ENCODE data around the gene MRFAP1. TPM values are rescaled to one million over a fixed set of nuclear protein-coding genes. Genes with fewer than 3 reads are reported as not detected.
"Not testable (repeated sequence)": the region's sequence is repeated elsewhere in the genome, so short reads cannot be mapped to it uniquely, and the experiment has no call there.

Gene MRFAP1
- total and polyA plus RNA-seq, 5 experiments from 2014 or later = 141 to 186 (median 153) TPM

DNA sequence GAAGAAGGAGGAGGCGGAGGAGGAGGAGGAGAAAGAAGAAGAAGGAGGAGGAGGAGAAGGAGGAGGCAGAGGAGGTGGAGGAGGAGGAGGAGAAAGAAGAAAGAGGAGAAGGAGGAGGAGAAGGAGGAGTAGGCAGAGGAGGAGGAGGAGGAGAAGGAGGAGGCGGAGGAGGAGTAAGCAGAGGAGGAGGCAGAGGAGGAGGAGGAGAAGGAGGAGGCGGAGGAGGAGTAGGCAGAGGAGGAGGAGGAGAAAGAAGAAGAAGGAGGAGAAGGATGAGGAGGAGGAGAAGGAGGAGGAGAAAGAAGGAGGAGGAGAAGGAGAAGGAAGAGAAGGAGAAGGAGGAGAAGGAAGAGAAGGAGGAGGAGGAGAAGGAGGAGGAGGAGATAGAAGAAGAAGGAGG is 19.9 kb downstream of the MRFAP1 start:
- H3K27me3 Mint-ChIP-seq = peaks cover 0 to 38% (median 5%) of the 10 kb centered on the region in 5 donors
- POLR2A ChIA-PET = interaction anchor here (5.4 kb wide), 1 partner anchor 17 kb away, joined by 76 read pairs; the partner anchor contains the start of gene MRFAP1
- peak overlapping the region in 1 of 10 donors; percentile 71 for H3K27ac Mint-ChIP-seq
- no peaks in the 10 kb centered on the region for H3K9me3 Mint-ChIP-seq
- no peak for DNase-seq
- H3K4me1 Mint-ChIP-seq = peaks cover 1 to 16% (median 15%) of the 10 kb centered on the region in 4 donors
- peak overlapping the region in 1 of 10 donors; percentile 62 for H3K4me3 Mint-ChIP-seq
- H3K36me3 Mint-ChIP-seq = no peaks in the 10 kb centered on the region
- ATAC-seq = no peak

DNA sequence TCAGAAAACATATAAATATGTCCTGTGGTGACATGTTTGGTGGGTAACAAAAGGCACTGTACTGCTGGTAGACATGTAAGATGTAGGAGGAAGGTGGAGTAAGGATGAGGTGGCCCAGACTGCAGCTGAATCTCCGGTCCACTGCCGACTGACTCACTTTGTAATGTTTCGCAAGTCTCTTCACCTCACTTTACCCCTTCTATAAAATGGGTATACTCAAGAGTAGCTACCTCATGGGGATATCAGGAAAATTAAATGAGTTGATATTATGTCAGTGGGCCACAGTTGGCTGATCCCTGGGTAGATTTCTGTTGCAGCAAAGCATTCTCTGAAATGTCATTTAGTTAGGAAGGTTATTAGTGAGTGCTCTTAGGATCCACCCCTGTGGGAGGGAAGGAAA is 22.1 kb downstream of the MRFAP1 start:
- ATAC-seq = no peak
- Mint-ChIP-seq H3K27me3 (peaks cover 0 to 38% (median 5%) of the 10 kb centered on the region in 5 donors), H3K36me3 (peaks cover 0 to under 1% (median 0%) of the 10 kb centered on the region in 3 donors), H3K4me1 (peaks cover 1 to 16% (median 15%) of the 10 kb centered on the region in 4 donors), H3K4me3 (peak overlapping the region in 2 of 10 donors; percentile 45 to 57), H3K27ac (no peak overlapping the region), H3K9me3 (no peaks in the 10 kb centered on the region)
- DNase-seq = no peak
- POLR2A ChIA-PET = interaction anchor here (0.6 to 4.5 kb wide), 4 partner anchors 9 to 54 kb away, joined by 3 to 38 read pairs (median 14); partner anchors contain the start of genes BLOC1S4 and MRFAP1

DNA sequence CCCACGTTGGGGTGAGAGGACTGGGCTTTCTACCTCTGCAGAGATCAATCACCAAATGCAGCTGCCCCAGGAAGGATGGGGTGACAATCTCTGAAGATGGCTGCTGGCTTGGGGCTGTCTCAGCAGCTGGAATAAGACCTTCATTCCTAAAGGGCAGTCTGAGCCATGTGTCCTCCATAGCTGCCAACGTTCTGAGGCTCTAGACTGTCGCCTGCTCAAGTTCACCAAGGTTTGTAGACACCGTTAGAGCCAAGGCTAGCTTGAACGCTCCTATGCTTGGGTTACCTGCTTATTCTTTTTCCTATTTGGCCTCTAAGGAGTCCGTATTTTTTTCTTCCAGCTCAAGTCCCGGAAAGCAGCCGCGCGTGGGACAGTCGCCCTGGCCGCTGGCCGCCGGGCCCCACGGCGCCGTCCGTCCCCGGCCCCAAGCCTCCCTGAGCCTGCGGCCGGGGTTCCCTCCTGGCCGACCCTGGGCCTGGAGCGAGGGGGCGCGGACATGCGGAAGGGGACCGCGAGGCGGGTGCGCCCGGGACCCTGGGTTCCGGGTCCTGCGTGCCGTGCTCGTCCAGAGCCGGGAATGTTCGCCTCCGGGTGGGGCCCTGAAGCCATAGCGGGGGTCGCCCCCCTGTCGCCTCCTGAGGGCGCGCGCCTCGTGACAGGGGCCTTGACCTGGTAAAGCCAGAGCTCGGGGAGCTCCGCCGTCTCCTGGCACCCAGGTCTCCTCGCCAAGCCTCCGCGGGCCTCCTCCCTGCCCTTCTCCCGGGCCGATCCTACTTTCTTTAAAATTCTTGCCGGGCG is 23.3 kb downstream of the MRFAP1 start:
- H3K27ac Mint-ChIP-seq = peak overlapping the region in 1 of 10 donors; percentile 36
- H3K36me3 Mint-ChIP-seq = peaks cover 0 to 5% (median 0%) of the 10 kb centered on the region in 3 donors
- peaks cover 1 to 13% (median 9%) of the 10 kb centered on the region in 4 donors for H3K4me1 Mint-ChIP-seq
- ATAC-seq (peak; percentile 36 to 43), DNase-seq (no peak)
- H3K27me3 Mint-ChIP-seq = peaks cover 0 to 35% (median 5%) of the 10 kb centered on the region in 5 donors
- POLR2A ChIA-PET = interaction anchor here (0.6 to 4.5 kb wide), 8 partner anchors 10 to 246 kb away, joined by 3 to 38 read pairs (median 4); partner anchors contain the start of genes BLOC1S4, MAN2B2, MRFAP1 and MRFAP1L1
- H3K4me3 Mint-ChIP-seq = peak overlapping the region in 8 of 10 donors; percentile 12 to 57 (median 50)
- no peaks in the 10 kb centered on the region for H3K9me3 Mint-ChIP-seq

DNA sequence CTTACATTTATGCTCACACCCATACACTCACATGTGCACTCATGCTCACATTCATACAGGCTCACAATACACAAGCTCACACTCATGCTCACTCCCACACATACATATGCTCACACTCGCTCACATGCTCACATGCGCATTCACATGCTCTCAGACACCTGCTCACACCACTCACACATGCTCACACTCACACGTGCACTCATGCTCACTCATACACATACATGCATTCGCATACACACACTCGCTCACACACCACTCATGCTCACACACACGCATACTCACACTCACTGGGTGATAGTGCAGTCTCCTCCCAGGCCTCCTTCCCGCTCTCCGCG is 24.8 kb downstream of the MRFAP1 start:
- no peak for DNase-seq
- Mint-ChIP-seq H3K36me3 (peaks cover 0 to 10% (median 2%) of the 10 kb centered on the region in 3 donors), H3K27me3 (peaks cover 0 to 31% (median 4%) of the 10 kb centered on the region in 5 donors), H3K27ac (no peak overlapping the region), H3K4me1 (peaks cover 0 to 5% (median 1%) of the 10 kb centered on the region in 4 donors), H3K4me3 (no peak overlapping the region), H3K9me3 (no peaks in the 10 kb centered on the region)
- POLR2A ChIA-PET = interaction anchor here (0.6 to 0.7 kb wide), 2 partner anchors 25 to 365 kb away, joined by 3 to 5 read pairs; no protein-coding TSS in a partner anchor
- no peak for ATAC-seq

GRCh38 chr4:6668391-6668790 is 27.9 kb downstream of the MRFAP1 start:
- H3K4me1 Mint-ChIP-seq = peaks cover 5 to 11% (median 7%) of the 10 kb centered on the region in 4 donors
- no peak overlapping the region for H3K27ac Mint-ChIP-seq
- no peaks in the 10 kb centered on the region for H3K9me3 Mint-ChIP-seq
- no peak for ATAC-seq
- no peak overlapping the region for H3K4me3 Mint-ChIP-seq
- H3K36me3 Mint-ChIP-seq = peaks cover 0 to 14% (median 2%) of the 10 kb centered on the region in 3 donors
- no peak for DNase-seq
- H3K27me3 Mint-ChIP-seq = peaks cover 0 to 8% (median 0%) of the 10 kb centered on the region in 5 donors
- POLR2A ChIA-PET = no interaction called here

DNA sequence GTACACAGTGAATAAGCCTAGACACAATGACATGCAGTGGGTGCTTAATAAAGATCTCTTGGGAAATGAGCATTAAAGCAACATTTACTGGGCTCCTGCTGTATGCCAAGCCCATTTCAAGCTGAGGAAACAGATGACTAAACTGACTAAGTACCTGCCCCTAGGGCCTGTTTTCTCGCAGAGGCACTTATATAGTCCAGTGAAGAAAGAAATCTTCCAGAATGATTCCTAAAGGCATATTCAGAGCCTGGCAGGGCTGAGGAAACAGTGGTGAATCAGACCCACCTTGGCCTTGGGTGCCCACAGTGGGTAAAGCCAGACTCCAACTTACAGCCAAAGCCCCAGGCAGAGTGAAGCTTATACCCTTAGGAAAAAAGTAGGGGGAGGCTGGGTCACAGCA is 31.2 kb downstream of the MRFAP1 start:
- peaks cover 7 to 33% (median 12%) of the 10 kb centered on the region in 3 donors for H3K36me3 Mint-ChIP-seq
- no peak for ATAC-seq
- H3K4me1 Mint-ChIP-seq = peaks cover 27 to 38% (median 33%) of the 10 kb centered on the region in 4 donors
- DNase-seq = no peak
- H3K27me3 Mint-ChIP-seq = peaks cover 0 to 6% (median 0%) of the 10 kb centered on the region in 5 donors
- POLR2A ChIA-PET = interaction anchor here (2.0 to 15.2 kb wide), 7 partner anchors 12 to 97 kb away, joined by 6 to 521 read pairs (median 27); partner anchors contain the start of genes BLOC1S4, MAN2B2, MRFAP1 and MRFAP1L1
- peak overlapping the region in 2 of 10 donors; percentile 18 to 50 for H3K4me3 Mint-ChIP-seq
- H3K9me3 Mint-ChIP-seq = no peaks in the 10 kb centered on the region
- peak overlapping the region in 3 of 10 donors; percentile 25 to 37 (median 36) for H3K27ac Mint-ChIP-seq

DNA sequence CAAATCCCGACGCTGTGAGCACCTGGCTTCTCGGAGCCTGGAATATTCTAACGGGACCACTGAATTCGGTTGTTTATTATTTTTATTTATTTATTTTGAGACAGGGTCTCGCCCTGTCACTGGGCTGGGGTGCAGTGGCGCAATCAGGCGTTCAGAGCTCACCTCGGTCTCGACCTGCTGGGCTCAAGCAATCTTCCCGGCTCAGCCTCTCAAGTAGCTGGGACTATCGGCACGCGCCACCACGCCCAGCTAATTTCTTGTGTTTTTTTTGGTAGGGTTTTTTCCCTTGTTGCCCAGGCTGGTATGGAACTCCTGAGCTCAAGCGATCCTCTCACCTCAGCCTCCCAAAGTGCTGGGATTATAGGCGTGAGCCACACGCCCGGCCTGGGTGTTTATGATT is 31.6 kb downstream of the MRFAP1 start:
- H3K4me3 Mint-ChIP-seq = peak overlapping the region in 1 of 10 donors; percentile 18

DNA sequence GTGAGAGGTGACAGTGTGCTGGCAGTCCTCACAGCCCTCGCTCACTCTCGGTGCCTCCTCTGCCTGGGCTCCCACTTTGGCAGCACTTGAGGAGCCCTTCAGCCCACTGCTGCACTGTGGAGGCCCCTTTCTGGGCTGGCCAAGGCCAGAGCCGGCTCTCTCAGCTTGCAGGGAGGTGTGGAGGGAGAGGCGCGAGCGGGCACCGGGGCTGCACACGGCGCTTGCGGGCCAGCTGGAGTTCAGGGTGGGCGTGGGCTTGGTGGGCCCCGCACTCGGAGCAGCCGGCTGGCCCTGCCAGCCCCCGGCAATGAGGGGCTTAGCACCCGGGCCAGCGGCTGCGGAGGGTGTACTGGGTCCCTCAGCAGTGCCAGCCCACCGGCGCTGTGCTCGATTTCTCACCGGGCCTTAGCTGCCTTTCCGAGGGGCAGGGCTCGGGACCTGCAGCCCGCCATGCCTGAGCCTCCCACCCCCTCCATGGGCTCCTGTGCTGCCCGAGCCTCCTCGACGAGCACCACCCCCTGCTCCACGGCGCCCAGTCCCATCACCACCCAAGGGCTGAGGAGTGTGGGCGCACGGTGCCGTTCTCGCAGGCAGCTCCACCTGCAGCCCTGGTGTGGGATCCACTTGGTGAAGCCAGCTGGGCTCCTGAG is 32.2 kb downstream of the MRFAP1 start:
- peak overlapping the region in 8 of 10 donors; percentile 78 to 100 (median 96) for H3K4me3 Mint-ChIP-seq
- H3K36me3 Mint-ChIP-seq = peaks cover 7 to 42% (median 16%) of the 10 kb centered on the region in 3 donors
- ATAC-seq, H3K9me3 Mint-ChIP-seq, H3K27me3 Mint-ChIP-seq, DNase-seq: not testable (repeated sequence)
- POLR2A ChIA-PET = interaction anchor here (0.7 to 15.2 kb wide), 20 partner anchors 10 to 398 kb away, joined by 3 to 521 read pairs (median 12); partner anchors contain the start of genes BLOC1S4, GRPEL1, KIAA0232 and MAN2B2
- peaks cover 32 to 48% (median 43%) of the 10 kb centered on the region in 4 donors for H3K4me1 Mint-ChIP-seq
- H3K27ac Mint-ChIP-seq = peak overlapping the region in 7 of 10 donors; percentile 96 to 99 (median 99)

More for the DNA sequence above, 31.6 kb downstream of the MRFAP1 start:
- ATAC-seq (no peak), DNase-seq (no peak)
- peaks cover 0 to 6% (median 0%) of the 10 kb centered on the region in 5 donors for H3K27me3 Mint-ChIP-seq
- H3K27ac Mint-ChIP-seq = peak overlapping the region in 1 of 10 donors; percentile 63
- peaks cover 0 to 2% (median 0%) of the 10 kb centered on the region in 9 donors for H3K9me3 Mint-ChIP-seq
- POLR2A ChIA-PET = interaction anchor here (3.3 to 15.2 kb wide), 7 partner anchors 9 to 97 kb away, joined by 11 to 521 read pairs (median 38); partner anchors contain the start of genes BLOC1S4, MAN2B2, MRFAP1 and MRFAP1L1
- H3K36me3 Mint-ChIP-seq = peaks cover 7 to 37% (median 12%) of the 10 kb centered on the region in 3 donors
- H3K4me1 Mint-ChIP-seq = peaks cover 30 to 43% (median 38%) of the 10 kb centered on the region in 4 donors

DNA sequence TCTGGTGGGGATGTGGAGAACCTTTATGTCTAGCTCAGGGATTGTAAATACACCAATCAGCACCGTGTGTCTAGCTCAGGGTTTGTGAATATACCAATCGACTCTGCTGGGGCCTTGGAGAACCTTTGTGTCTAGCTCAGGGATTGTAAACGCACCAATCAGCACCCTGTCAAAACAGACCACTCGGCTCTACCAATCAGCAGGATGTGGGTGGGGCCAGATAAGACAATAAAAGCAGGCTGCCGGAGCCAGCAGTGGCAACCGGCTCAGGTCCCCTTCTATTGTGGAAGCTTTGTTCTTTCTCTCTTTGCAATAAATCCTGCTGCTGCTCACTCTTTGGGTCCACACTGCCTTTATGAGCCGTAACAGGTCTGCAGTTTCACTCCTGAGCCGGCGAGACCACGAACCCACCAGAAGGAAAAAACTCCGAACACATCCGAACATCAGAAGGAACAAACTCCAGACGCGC is 32.7 kb downstream of the MRFAP1 start:
- H3K9me3 Mint-ChIP-seq, H3K27me3 Mint-ChIP-seq: not testable (repeated sequence)
- Mint-ChIP-seq H3K4me3 (peak overlapping the region; percentile 78 to 100 (median 96)), H3K4me1 (peaks cover 33 to 51% (median 47%) of the 10 kb centered on the region in 4 donors), H3K36me3 (peaks cover 7 to 42% (median 17%) of the 10 kb centered on the region in 3 donors), H3K27ac (peak overlapping the region; percentile 96 to 99 (median 99))
- POLR2A ChIA-PET = interaction anchor here (0.7 to 15.2 kb wide), 23 partner anchors 10 to 398 kb away, joined by 3 to 521 read pairs (median 11); partner anchors contain the start of genes BLOC1S4, GRPEL1, KIAA0232 and MAN2B2
- peak; percentile 5 to 26 for ATAC-seq
- peak in 6 of 10 donors; percentile 23 to 74 (median 59) for DNase-seq

DNA sequence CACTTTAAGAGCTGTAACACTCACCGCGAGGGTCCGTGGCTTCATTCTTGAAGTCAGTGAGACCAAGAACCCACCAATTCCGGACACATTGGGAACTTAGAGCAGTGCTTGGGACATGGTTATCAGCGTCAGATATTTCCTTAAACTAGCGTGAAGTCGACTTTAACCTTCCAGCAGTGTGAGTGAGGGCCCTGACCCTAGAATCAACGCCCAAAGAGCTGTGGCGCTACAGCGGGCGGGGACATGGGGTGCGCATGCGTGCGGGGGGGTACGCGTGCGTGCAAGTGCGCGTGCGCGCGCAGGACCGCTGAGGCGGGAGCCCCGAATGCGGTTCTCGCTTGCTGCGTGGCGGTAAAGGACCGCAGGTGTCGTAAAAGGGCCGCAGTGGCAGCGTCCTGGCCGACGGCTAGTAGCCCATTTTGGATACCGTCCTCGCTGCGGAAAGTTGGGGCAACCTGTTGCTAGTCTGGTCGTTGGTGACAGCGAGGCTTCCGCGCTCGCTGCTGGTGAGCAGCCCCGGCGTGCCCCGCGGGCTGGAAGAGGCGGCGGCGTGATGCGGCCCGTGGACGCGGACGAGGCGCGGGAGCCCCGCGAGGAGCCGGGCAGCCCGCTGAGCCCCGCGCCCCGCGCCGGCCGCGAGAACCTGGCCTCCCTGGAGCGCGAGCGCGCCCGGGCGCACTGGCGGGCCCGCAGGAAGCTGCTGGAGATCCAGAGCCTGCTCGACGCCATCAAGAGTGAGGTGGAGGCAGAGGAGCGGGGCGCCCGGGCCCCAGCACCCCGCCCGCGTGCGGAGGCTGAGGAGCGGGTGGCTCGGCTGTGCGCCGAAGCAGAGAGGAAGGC is 33.4 kb downstream of the MRFAP1 start:
- POLR2A ChIA-PET = interaction anchor here (0.6 to 15.2 kb wide), 27 partner anchors 9 to 397 kb away, joined by 3 to 521 read pairs (median 10); partner anchors contain the start of genes BLOC1S4, GRPEL1, KIAA0232 and MAN2B2
- DNase-seq = peak; percentile 92 to 97 (median 94)
- H3K4me1 Mint-ChIP-seq = peaks cover 37 to 58% (median 53%) of the 10 kb centered on the region in 4 donors
- H3K9me3 Mint-ChIP-seq = peaks cover 0 to 2% (median 0%) of the 10 kb centered on the region in 9 donors
- peaks cover 0 to 6% (median 0%) of the 10 kb centered on the region in 5 donors for H3K27me3 Mint-ChIP-seq
- H3K27ac Mint-ChIP-seq = peak overlapping the region; percentile 96 to 99 (median 99)
- ATAC-seq = peak; percentile 83 to 86
- H3K36me3 Mint-ChIP-seq = peaks cover 7 to 48% (median 17%) of the 10 kb centered on the region in 3 donors
- H3K4me3 Mint-ChIP-seq = peak overlapping the region; percentile 78 to 100 (median 96)

All from naive thymus-derived CD8-positive, alpha-beta T cell (primary cell).